NCI-H2227 (cell line): Measurements from ENCODE around the gene TOP3B.
"Not testable (repeated sequence)": the region's sequence is repeated elsewhere in the genome, so short reads cannot be mapped to it uniquely, and the experiment has no call there.

Experiments used
- DNase-seq: peaks from one replicate; lab custom pipeline; 2025; ENCODE audit not compliant: unreplicated experiment; lab: John Stamatoyannopoulos, UW

TOP3B gene

GRCh38 chr22:21945453-21946261 lies 36.9 kb downstream of the TOP3B start:
- no peak for DNase-seq

- no peak for DNase-seq
These were observed 37.7 kb downstream of the TOP3B start for GRCh38 chr22:21944871-21945270.

- DNase-seq, result no peak
These were observed 38.8 kb downstream of the TOP3B start for GRCh38 chr22:21943571-21944448.

GRCh38 chr22:21942407-21943343 lies 39.9 kb downstream of the TOP3B start:
- no peak for DNase-seq

GRCh38 chr22:21941921-21942320 lies 40.7 kb downstream of the TOP3B start:
- DNase-seq, result no peak

- no peak for DNase-seq
These were observed 42.1 kb downstream of the TOP3B start for GRCh38 chr22:21940521-21940920.

GRCh38 chr22:21939935-21940334 lies 42.7 kb downstream of the TOP3B start:
- DNase-seq, result not testable (repeated sequence)

- no peak for DNase-seq
These were observed 43.1 kb downstream of the TOP3B start for GRCh38 chr22:21939461-21939913.

- no peak for DNase-seq
These were observed 43.7 kb downstream of the TOP3B start for GRCh38 chr22:21938906-21939305.

- DNase-seq, result peak; percentile 96
These were observed 44.3 kb downstream of the TOP3B start for GRCh38 chr22:21938071-21938822.

GRCh38 chr22:21937821-21938070 lies 44.8 kb downstream of the TOP3B start:
- DNase-seq, result no peak

GRCh38 chr22:21937041-21937820 lies 45.4 kb downstream of the TOP3B start:
- no peak for DNase-seq

GRCh38 chr22:21936151-21936775 lies 46.3 kb downstream of the TOP3B start:
- DNase-seq, result no peak

- no peak for DNase-seq
These were observed 48.7 kb downstream of the TOP3B start for GRCh38 chr22:21933910-21934309.

GRCh38 chr22:21933413-21933812 lies 49.2 kb downstream of the TOP3B start:
- no peak for DNase-seq

- DNase-seq, result no peak
These were observed 50.2 kb downstream of the TOP3B start for GRCh38 chr22:21932347-21932746.

- DNase-seq, result no peak
These were observed 51.5 kb downstream of the TOP3B start for GRCh38 chr22:21931056-21931455.

GRCh38 chr22:21929253-21929652 lies 53.3 kb downstream of the TOP3B start:
- DNase-seq, result no peak

GRCh38 chr22:21928048-21928447 lies 54.5 kb downstream of the TOP3B start:
- no peak for DNase-seq
